ENCODE data around the gene LCORL. TPM values are rescaled to one million over a fixed set of nuclear protein-coding genes. Genes with fewer than 3 reads are reported as not detected.

LCORL gene
- total and polyA plus RNA-seq, 9 of the 15 experiments (the other 6 are each of a cell fraction or from before 2014, with no cell fraction given) = 3.1 to 24.5 (median 11.1) TPM

GRCh38 chr4:18052158-18052557 is 30.6 kb upstream of the LCORL start:
- no peak overlapping the region for H3K4me2 ChIP-seq (ENCODE audit: insufficient read depth, low read length)
- no peaks in the 10 kb centered on the region for H3K36me3 ChIP-seq (ENCODE audit: control insufficient read depth, insufficient read depth, low read length)
- ATAC-seq = no peak
- H3K9me1 ChIP-seq (ENCODE audit: control insufficient read depth, insufficient read depth, low read length) = no peaks in the 10 kb centered on the region
- in situ Hi-C loops (cut with MboI) = no loop called here
- no peaks in the 10 kb centered on the region for H3K79me2 ChIP-seq (ENCODE audit: control insufficient read depth, insufficient read depth, low read length)
- no peak overlapping the region for H2AFZ ChIP-seq (ENCODE audit: low read depth, low read length)
- intact Hi-C loops (cut with micrococcal nuclease) = no loop called here
- no TSS peak for BruUV-seq (replicated peaks)
- no peak for DNase-seq (ENCODE audit: extremely low read depth in 1 of 4, low spot score in 3 of 4)
- TF ChIP-seq ZNF75A (CRISPR knock-in tag; IDR thresholded peaks at IDR 0.05) (no peak), E2F3 (CRISPR knock-in tag; IDR thresholded peaks at IDR 0.05) (no peak), ELF1 (tag; IDR thresholded peaks at IDR 0.05) (no peak), MAFG (tag; conservative IDR thresholded peaks at IDR 0.05) (peak; percentile 57), TCF15 (CRISPR knock-in tag; IDR thresholded peaks at IDR 0.05) (no peak)
- H3K4me1 ChIP-seq (replicated peaks in 1 of 2; ENCODE audit: control insufficient read depth in 2 of 2, insufficient read depth in 2 of 2, low read length in 2 of 2) = no peaks in the 10 kb centered on the region
- WGBS (ENCODE audit: insufficient coverage, low coverage, missing lambda C conversion rate) = 7% methylated on average over 1 of the region's 1 CpG
- ChIA-PET CTCF (ENCODE audit: low intra/inter-chr PET ratio) (no interaction called here), POLR2A (no interaction called here)
- no peak overlapping the region for H3K4me3 ChIP-seq
- no peaks in the 10 kb centered on the region for H3K9me3 ChIP-seq (replicated peaks; ENCODE audit: control insufficient read depth, insufficient read depth, low read depth, low read length)
- no peak overlapping the region for H3K27ac ChIP-seq (ENCODE audit: extremely low read depth, low read depth, low read length)
- H3K27me3 ChIP-seq (ENCODE audit: control insufficient read depth in 2 of 2, insufficient read depth in 2 of 2, low read length in 2 of 2) = no peaks in the 10 kb centered on the region; a peak in 1 of 5 replicates
- FAIRE-seq = no peak
- H3K9ac ChIP-seq (ENCODE audit: insufficient read depth in 1 of 2, low read depth in 2 of 2, low read length in 2 of 2) = no peak overlapping the region
- H4K20me1 ChIP-seq (replicated peaks; ENCODE audit: control insufficient read depth, insufficient read depth, low read length) = no peaks in the 10 kb centered on the region

- Histone ChIP-seq H3K4me3 (no peak overlapping the region), H3K27me3 (ENCODE audit: control insufficient read depth in 2 of 2, insufficient read depth in 2 of 2, low read length in 2 of 2) (no peaks in the 10 kb centered on the region; a peak in 1 of 5 replicates), H4K20me1 (replicated peaks; ENCODE audit: control insufficient read depth, insufficient read depth, low read length) (no peaks in the 10 kb centered on the region), H3K9me3 (replicated peaks; ENCODE audit: control insufficient read depth, insufficient read depth, low read depth, low read length) (no peaks in the 10 kb centered on the region), H3K27ac (ENCODE audit: extremely low read depth, low read depth, low read length) (no peak overlapping the region), H3K9ac (ENCODE audit: insufficient read depth in 1 of 2, low read depth in 2 of 2, low read length in 2 of 2) (no peak overlapping the region), H3K9me1 (ENCODE audit: control insufficient read depth, insufficient read depth, low read length) (no peaks in the 10 kb centered on the region), H3K36me3 (ENCODE audit: control insufficient read depth, insufficient read depth, low read length) (no peaks in the 10 kb centered on the region), H3K79me2 (ENCODE audit: control insufficient read depth, insufficient read depth, low read length) (no peaks in the 10 kb centered on the region), H3K4me2 (ENCODE audit: insufficient read depth, low read length) (no peak overlapping the region), H3K4me1 (replicated peaks in 1 of 2; ENCODE audit: control insufficient read depth in 2 of 2, insufficient read depth in 2 of 2, low read length in 2 of 2) (no peaks in the 10 kb centered on the region), H2AFZ (ENCODE audit: low read depth, low read length) (no peak overlapping the region)
- BruUV-seq (replicated peaks) = no TSS peak
- intact Hi-C loops (cut with micrococcal nuclease) (no loop called here), in situ Hi-C loops (cut with MboI) (no loop called here)
- ATAC-seq (no peak), DNase-seq (ENCODE audit: extremely low read depth in 1 of 4, low spot score in 3 of 4) (no peak), FAIRE-seq (no peak)
- 0% methylated on average over 2 of the region's 2 CpGs for WGBS (ENCODE audit: insufficient coverage, low coverage, missing lambda C conversion rate)
- ChIA-PET CTCF (ENCODE audit: low intra/inter-chr PET ratio) (no interaction called here), POLR2A (no interaction called here)
- TF ChIP-seq VEZF1 (CRISPR knock-in tag; IDR thresholded peaks at IDR 0.05) (no peak), HMGXB4 (CRISPR knock-in tag; IDR thresholded peaks at IDR 0.05) (no peak)
Measured at GRCh38 chr4:18051281-18051680, 29.7 kb upstream of the LCORL start.

Measured in K562 (cell line).